ENCODE results near the gene SCGB1D1.
A peak's percentile ranks its signal among the peaks of the same experiment; 100 is the strongest.

The SCGB1D1 gene

DNA sequence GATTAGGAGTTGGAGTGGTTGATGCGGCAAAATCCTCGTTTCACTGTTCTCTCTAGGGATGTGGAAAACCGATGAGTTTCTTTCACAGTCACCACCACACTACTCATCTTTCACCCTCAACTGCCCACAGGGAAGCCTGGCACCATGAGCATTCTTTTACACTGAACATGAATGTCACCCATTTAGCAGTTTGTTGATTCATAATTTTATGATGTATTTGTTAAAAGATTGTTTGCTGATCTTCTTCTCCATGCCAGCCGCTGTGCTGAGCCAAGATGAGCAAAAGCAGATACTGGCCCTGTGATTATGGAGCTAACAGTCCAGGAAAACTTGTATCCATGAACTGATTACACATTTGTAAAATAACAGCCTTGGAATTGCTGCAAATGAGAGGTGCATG, 48.1 kb downstream of the SCGB1D1 start:
- TF ChIP-seq, protein P1, sequence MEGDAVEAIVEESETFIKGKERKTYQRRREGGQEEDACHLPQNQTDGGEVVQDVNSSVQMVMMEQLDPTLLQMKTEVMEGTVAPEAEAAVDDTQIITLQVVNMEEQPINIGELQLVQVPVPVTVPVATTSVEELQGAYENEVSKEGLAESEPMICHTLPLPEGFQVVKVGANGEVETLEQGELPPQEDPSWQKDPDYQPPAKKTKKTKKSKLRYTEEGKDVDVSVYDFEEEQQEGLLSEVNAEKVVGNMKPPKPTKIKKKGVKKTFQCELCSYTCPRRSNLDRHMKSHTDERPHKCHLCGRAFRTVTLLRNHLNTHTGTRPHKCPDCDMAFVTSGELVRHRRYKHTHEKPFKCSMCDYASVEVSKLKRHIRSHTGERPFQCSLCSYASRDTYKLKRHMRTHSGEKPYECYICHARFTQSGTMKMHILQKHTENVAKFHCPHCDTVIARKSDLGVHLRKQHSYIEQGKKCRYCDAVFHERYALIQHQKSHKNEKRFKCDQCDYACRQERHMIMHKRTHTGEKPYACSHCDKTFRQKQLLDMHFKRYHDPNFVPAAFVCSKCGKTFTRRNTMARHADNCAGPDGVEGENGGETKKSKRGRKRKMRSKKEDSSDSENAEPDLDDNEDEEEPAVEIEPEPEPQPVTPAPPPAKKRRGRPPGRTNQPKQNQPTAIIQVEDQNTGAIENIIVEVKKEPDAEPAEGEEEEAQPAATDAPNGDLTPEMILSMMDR (conservative IDR thresholded peaks at IDR 0.05), result no peak
- H3K27ac ChIP-seq, result peak overlapping the region; percentile 72

- TF ChIP-seq, protein P1 (conservative IDR thresholded peaks at IDR 0.05), result no peak
- peak overlapping the region; percentile 73 for H3K27ac ChIP-seq
Observed at GRCh38 chr11:62241095-62241494, 51.1 kb downstream of the SCGB1D1 start.

DNA sequence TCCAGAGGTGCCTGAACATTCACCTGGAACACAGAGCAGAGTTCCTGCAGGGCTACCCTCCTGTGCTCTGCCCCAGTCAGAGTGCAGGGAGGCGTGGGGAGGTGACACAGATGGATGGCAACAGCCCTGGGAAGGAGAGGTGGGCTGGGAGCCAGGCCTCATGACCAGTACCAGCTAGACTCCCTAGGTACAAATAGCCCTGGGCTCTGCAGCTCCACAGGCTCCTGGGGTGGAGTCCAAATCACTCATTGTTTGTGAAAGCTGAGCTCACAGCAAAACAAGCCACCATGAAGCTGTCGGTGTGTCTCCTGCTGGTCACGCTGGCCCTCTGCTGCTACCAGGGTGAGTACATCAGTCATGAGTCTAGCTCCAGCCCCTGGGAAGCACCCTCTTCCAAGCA, 52.0 kb downstream of the SCGB1D1 start, which contains the start of gene SCGB1D2:
SCGB1D2 (plus strand) TSS at position 219 of the 400 bp plus-strand sequence; CDS start at position 288, 69 bp downstream.
- TF ChIP-seq, protein P1 (conservative IDR thresholded peaks at IDR 0.05), result no peak
- peak within 1 kb of the TSS; percentile 73 for H3K27ac ChIP-seq

Data from VCaP (cell line).